HepG2 (cell line): ENCODE measurements around the gene USP2. TPM values are rescaled to one million over a fixed set of nuclear protein-coding genes. Genes with fewer than 3 reads are reported as not detected.

ENCODE experiments used
- ATM ChIP-seq: fragments of 450-650 bp; IDR thresholded peaks from 2 replicates; pipeline ENCODE4 v1.7.1; 2017; ENCODE audit warnings: mild to moderate bottlenecking, borderline replicate concordance
- BRD4 ChIP-seq: sonication (generic); formaldehyde crosslinking; IDR thresholded peaks from 2 replicates; pipeline ENCODE4 v1.4.0; 2020; ENCODE audit warnings: missing genetic modification reagents
- DMAP1 ChIP-seq: IDR thresholded peaks from 2 replicates; pipeline ENCODE4 v1.6.1; 2016
- HNF1B ChIP-seq: sonication (generic); formaldehyde crosslinking; IDR thresholded peaks from 2 replicates; pipeline ENCODE4 v1.5.1; 2020; ENCODE audit warnings: mild to moderate bottlenecking, moderate library complexity, missing genetic modification reagents
- HNRNPH1 ChIP-seq: fragments of 200-400 bp; formaldehyde crosslinking; optimal IDR thresholded peaks from 2 replicates; pipeline ENCODE3; 2017; ENCODE audit warnings: mild to moderate bottlenecking, low read depth, low read length
- JDP2 ChIP-seq: sonication (generic); formaldehyde crosslinking; IDR thresholded peaks from 2 replicates; pipeline ENCODE4 v1.8.1; 2022; ENCODE audit warnings: missing genetic modification reagents, borderline replicate concordance
- KLF11 ChIP-seq: IDR thresholded peaks from 2 replicates; pipeline ENCODE4 v1.6.1; 2016; ENCODE audit warnings: missing compliant biosample characterization
- KLF15 ChIP-seq: sonication (generic); formaldehyde crosslinking; IDR thresholded peaks from 2 replicates; pipeline ENCODE4 v1.8.1; 2023; ENCODE audit warnings: borderline replicate concordance, mild to moderate bottlenecking, inconsistent platforms, missing genetic modification reagents, mixed read lengths
- NCOA2 ChIP-seq: sonication (generic); formaldehyde crosslinking; IDR thresholded peaks from 2 replicates; pipeline ENCODE4 v1.8.0; 2022; ENCODE audit warnings: inconsistent platforms
- NCOA5 ChIP-seq: sonication (generic); formaldehyde crosslinking; IDR thresholded peaks from 2 replicates; pipeline ENCODE4 v1.4.0; 2020; ENCODE audit warnings: missing genetic modification reagents
- NR2F6 ChIP-seq, 2 experiments: IDR thresholded peaks; 2 replicates each; pipeline ENCODE4 v1.6.1; 2016; ENCODE audit warnings: antibody characterized with exemption in 1 of 2, mild to moderate bottlenecking in 1 of 2
- REXO4 ChIP-seq: sonication (generic); formaldehyde crosslinking; IDR thresholded peaks from 2 replicates; pipeline ENCODE4 v1.8.0; 2022; ENCODE audit warnings: missing genetic modification reagents, mild to moderate bottlenecking, borderline replicate concordance
- TCF7 ChIP-seq: sonication (generic); IDR thresholded peaks from 2 replicates; pipeline ENCODE4 v1.6.1; 2016; ENCODE audit warnings: antibody characterized with exemption, low read depth
- ZBTB7B ChIP-seq: sonication (generic); formaldehyde crosslinking; IDR thresholded peaks from 2 replicates; pipeline ENCODE4 v1.4.0; 2020; ENCODE audit warnings: missing genetic modification reagents
- ZFY ChIP-seq: sonication (generic); formaldehyde crosslinking; IDR thresholded peaks from 2 replicates; pipeline ENCODE4 v1.4.0; 2020; ENCODE audit warnings: missing genetic modification reagents
- ZNF264 ChIP-seq: sonication (generic); formaldehyde crosslinking; IDR thresholded peaks from 2 replicates; pipeline ENCODE4 v1.4.0; 2020; ENCODE audit warnings: missing genetic modification reagents
- ZNF33A ChIP-seq: sonication (generic); formaldehyde crosslinking; IDR thresholded peaks from 2 replicates; pipeline ENCODE4 v1.5.1; 2020; ENCODE audit warnings: missing genetic modification reagents, mild to moderate bottlenecking, moderate library complexity, borderline replicate concordance
- ZNF496 ChIP-seq: sonication (generic); formaldehyde crosslinking; IDR thresholded peaks from 2 replicates; pipeline ENCODE4 v1.8.1; 2023; ENCODE audit warnings: mild to moderate bottlenecking, moderate library complexity, missing genetic modification reagents; ENCODE audit not compliant: insufficient replicate concordance
- ZNF512 ChIP-seq: sonication (generic); formaldehyde crosslinking; IDR thresholded peaks from 2 replicates; pipeline ENCODE4 v1.4.0; 2020; ENCODE audit warnings: mild to moderate bottlenecking, missing genetic modification reagents
- ZNF674 ChIP-seq: sonication (generic); formaldehyde crosslinking; IDR thresholded peaks from 2 replicates; pipeline ENCODE4 v1.5.0; 2020; ENCODE audit warnings: low read depth, mild to moderate bottlenecking, missing genetic modification reagents
- ZNF713 ChIP-seq: sonication (generic); formaldehyde crosslinking; IDR thresholded peaks from 2 replicates; pipeline ENCODE4 v1.4.0; 2020; ENCODE audit warnings: mild to moderate bottlenecking, missing genetic modification reagents
- ZNF747 ChIP-seq: sonication (generic); formaldehyde crosslinking; IDR thresholded peaks from 2 replicates; pipeline ENCODE4 v1.8.1; 2023; ENCODE audit warnings: missing genetic modification reagents, mild to moderate bottlenecking, borderline replicate concordance
- ZNF75D ChIP-seq: sonication (generic); formaldehyde crosslinking; IDR thresholded peaks from 2 replicates; pipeline ENCODE4 v1.8.1; 2023; ENCODE audit warnings: missing genetic modification reagents, mild to moderate bottlenecking, borderline replicate concordance
- ZNF883 ChIP-seq: sonication (generic); formaldehyde crosslinking; IDR thresholded peaks from 2 replicates; pipeline ENCODE4 v1.5.1; 2020; ENCODE audit warnings: mild to moderate bottlenecking, missing genetic modification reagents; ENCODE audit errors: not compliant biosample characterization
- polyA plus RNA-seq, 8 experiments: library from polyadenylated mRNA; depleted of rRNA in 3 of 8; stranded (reverse) in 7 of 8; unstranded in 1 of 8; fragments of >200 nt; fragmentation: Illumina TruSeq in 4 of 8; extraction: Trizol in 4 of 8; gene quantifications; 2 replicates each; pipeline versions ENCODE4 v1.2.1 to v1.2.3, GENCODE V29; 2011 to 2016; ENCODE audit warnings: low read depth in 4 of 8, missing spikeins in 1 of 8, mixed read lengths in 1 of 8; ENCODE audit not compliant: insufficient read depth in 1 of 8
- total RNA-seq, 5 experiments: library from RNA; depleted of rRNA; stranded (reverse); fragments of >200 nt; fragmentation: Illumina TruSeq; extraction: Trizol; gene quantifications; 2 replicates each; pipeline ENCODE4 v1.2.3, GENCODE V29; 2016; ENCODE audit warnings: low read depth in 1 of 5
- TF ChIP-seq, protein P1 (sequence below): sonication (generic); formaldehyde crosslinking; IDR thresholded peaks from 2 replicates; pipeline ENCODE4 v1.4.0; 2020; ENCODE audit warnings: low read depth, mild to moderate bottlenecking, missing genetic modification reagents
- TF ChIP-seq, protein P2 (sequence below): sonication (generic); formaldehyde crosslinking; IDR thresholded peaks from 2 replicates; pipeline ENCODE4 v1.5.0; 2020; ENCODE audit warnings: missing genetic modification reagents

USP2 gene
- total and polyA plus RNA-seq, 2 of the 13 experiments (the other 11 are each of a cell fraction or from before 2014, with no cell fraction given), result 2.5 to 6.0 TPM

GRCh38 chr11:119381181-119381988 is at the start of gene USP2 (continued):
- TF ChIP-seq ZNF713 (CRISPR knock-in tag) (no peak), ZNF674 (CRISPR knock-in tag) (no peak), ZNF512 (CRISPR knock-in tag) (no peak), ZNF33A (0 out of 2 replicates have a peak, but pooled peaks have one; percentile 86), KLF11 (CRISPR knock-in tag) (peak; percentile 80), ZNF496 (CRISPR knock-in tag) (no peak), HNF1B (CRISPR knock-in tag) (0 out of 2 replicates have a peak, but pooled peaks have one; percentile 88), ZNF75D (CRISPR knock-in tag) (no peak), NCOA5 (CRISPR knock-in tag) (no peak), ZNF883 (CRISPR knock-in tag) (peak; percentile 28), NCOA2 (CRISPR knock-in tag) (peak; percentile 55), ZFY (peak; percentile 54; the same call in 1 of the 2 replicates), ZNF747 (CRISPR knock-in tag) (peak; percentile 85), NR2F6 (IDR thresholded peaks at IDR 0.05) (no peak), NR2F6 (CRISPR knock-in tag; IDR thresholded peaks at IDR 0.05) (peak; percentile 16; the same call in 1 of the 2 replicates), TCF7 (no peak), BRD4 (CRISPR knock-in tag) (0 out of 2 replicates have a peak, but pooled peaks have one; percentile 30), JDP2 (CRISPR knock-in tag) (no peak), ZNF264 (CRISPR knock-in tag) (peak; percentile 12; the same call in 1 of the 2 replicates), KLF15 (no peak), REXO4 (CRISPR knock-in tag) (no peak), DMAP1 (CRISPR knock-in tag) (peak; percentile 67; the same call in 1 of the 2 replicates), ATM (no peak), ZBTB7B (CRISPR knock-in tag) (peak; percentile 85), HNRNPH1 (no peak)
- TF ChIP-seq, protein P1, sequence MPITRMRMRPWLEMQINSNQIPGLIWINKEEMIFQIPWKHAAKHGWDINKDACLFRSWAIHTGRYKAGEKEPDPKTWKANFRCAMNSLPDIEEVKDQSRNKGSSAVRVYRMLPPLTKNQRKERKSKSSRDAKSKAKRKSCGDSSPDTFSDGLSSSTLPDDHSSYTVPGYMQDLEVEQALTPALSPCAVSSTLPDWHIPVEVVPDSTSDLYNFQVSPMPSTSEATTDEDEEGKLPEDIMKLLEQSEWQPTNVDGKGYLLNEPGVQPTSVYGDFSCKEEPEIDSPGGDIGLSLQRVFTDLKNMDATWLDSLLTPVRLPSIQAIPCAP (CRISPR knock-in tag), result no peak
- TF ChIP-seq, protein P2, sequence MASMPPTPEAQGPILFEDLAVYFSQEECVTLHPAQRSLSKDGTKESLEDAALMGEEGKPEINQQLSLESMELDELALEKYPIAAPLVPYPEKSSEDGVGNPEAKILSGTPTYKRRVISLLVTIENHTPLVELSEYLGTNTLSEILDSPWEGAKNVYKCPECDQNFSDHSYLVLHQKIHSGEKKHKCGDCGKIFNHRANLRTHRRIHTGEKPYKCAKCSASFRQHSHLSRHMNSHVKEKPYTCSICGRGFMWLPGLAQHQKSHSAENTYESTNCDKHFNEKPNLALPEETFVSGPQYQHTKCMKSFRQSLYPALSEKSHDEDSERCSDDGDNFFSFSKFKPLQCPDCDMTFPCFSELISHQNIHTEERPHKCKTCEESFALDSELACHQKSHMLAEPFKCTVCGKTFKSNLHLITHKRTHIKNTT, result no peak
